Stimulated activated CD4-positive, alpha-beta T cell treated with anti-CD3 and anti-CD28 coated beads, Interleukin-4, amount 100 ng/mL, for 24 hours (primary cell): ENCODE results near the gene PRR19.

ENCODE experiments used
- DNase-seq: peaks from one replicate; pipeline ENCODE4 v3.0.0-alpha.2; 2020

PRR19 gene

GRCh38 chr19:42284591-42285341 lies 17.2 kb upstream of the PRR19 start:
- DNase-seq, result no peak

- DNase-seq, result no peak
Observed at GRCh38 chr19:42285541-42285941, 16.4 kb upstream of the PRR19 start.

GRCh38 chr19:42285988-42286348 lies 16.0 kb upstream of the PRR19 start:
- no peak for DNase-seq

GRCh38 chr19:42286349-42287016 lies 15.4 kb upstream of the PRR19 start:
- DNase-seq, result no peak

- DNase-seq, result no peak
Observed at GRCh38 chr19:42287017-42287826, 14.7 kb upstream of the PRR19 start.

GRCh38 chr19:42287827-42288107 lies 14.2 kb upstream of the PRR19 start:
- no peak for DNase-seq

- no peak for DNase-seq
Observed at GRCh38 chr19:42288387-42288786, 13.5 kb upstream of the PRR19 start.

- DNase-seq, result no peak
Observed at GRCh38 chr19:42288881-42289555, 12.9 kb upstream of the PRR19 start.

- DNase-seq, result no peak
Observed at GRCh38 chr19:42289556-42290041, 12.3 kb upstream of the PRR19 start.

- no peak for DNase-seq
Observed at GRCh38 chr19:42290136-42290522, 11.8 kb upstream of the PRR19 start.

- DNase-seq, result peak; percentile 59
Observed at GRCh38 chr19:42290523-42291434, 11.2 kb upstream of the PRR19 start.

- no peak for DNase-seq
Observed at GRCh38 chr19:42291435-42291810, 10.5 kb upstream of the PRR19 start.

GRCh38 chr19:42292042-42292960 lies 9.6 kb upstream of the PRR19 start:
- no peak for DNase-seq

GRCh38 chr19:42292963-42293362 lies 9.0 kb upstream of the PRR19 start:
- no peak for DNase-seq

GRCh38 chr19:42293540-42293939 lies 8.4 kb upstream of the PRR19 start:
- no peak for DNase-seq

GRCh38 chr19:42293948-42294347 lies 8.0 kb upstream of the PRR19 start:
- DNase-seq, result no peak

- no peak for DNase-seq
Observed at GRCh38 chr19:42294471-42295137, 7.3 kb upstream of the PRR19 start.

GRCh38 chr19:42295342-42295741 lies 6.6 kb upstream of the PRR19 start:
- no peak for DNase-seq

- peak; percentile 93 for DNase-seq
Observed at GRCh38 chr19:42295831-42296525, 6.0 kb upstream of the PRR19 start.

- no peak for DNase-seq
Observed at GRCh38 chr19:42297039-42297438, 4.9 kb upstream of the PRR19 start.
